Mesothelial cell of epicardium (in vitro differentiated cells): ENCODE data around the gene LDHA. TPM values are rescaled to one million over a fixed set of nuclear protein-coding genes. Genes with fewer than 3 reads are reported as not detected.
"Not testable (repeated sequence)": the region's sequence is repeated elsewhere in the genome, so short reads cannot be mapped to it uniquely, and the experiment has no call there.

ENCODE experiments used
- DNase-seq, 2 experiments: peaks; one replicate each; pipeline ENCODE4 v3.0.0; 2021; ENCODE audit warnings: low spot score in 2 of 2; ENCODE audit not compliant: unreplicated experiment in 2 of 2
- H3K27ac Mint-ChIP-seq: 2 replicates; pipeline ENCODE4 v1.8.0; 2021; ENCODE audit warnings: mixed read lengths
- H3K27me3 Mint-ChIP-seq: 2 replicates; pipeline ENCODE4 v1.8.0; 2021; ENCODE audit warnings: low read depth, mixed read lengths
- H3K36me3 Mint-ChIP-seq: 2 replicates; pipeline ENCODE4 v1.8.0; 2021; ENCODE audit warnings: mixed read lengths
- H3K4me1 Mint-ChIP-seq: 2 replicates; pipeline ENCODE4 v1.8.0; 2021; ENCODE audit warnings: mixed read lengths
- H3K4me3 Mint-ChIP-seq: 2 replicates; pipeline ENCODE4 v1.8.0; 2021; ENCODE audit warnings: mild to moderate bottlenecking, moderate library complexity, mixed read lengths
- H3K9me3 Mint-ChIP-seq: 2 replicates; pipeline ENCODE4 v1.8.0; 2021; ENCODE audit warnings: mixed read lengths
- total RNA-seq: library from RNA; stranded (reverse); gene quantifications from 3 replicates; pipeline ENCODE4 v1.2.1, GENCODE V29; 2021
- TF ChIP-seq, protein P1 (sequence below): fragments of 200-600 bp; sonication (generic); IDR thresholded peaks from one replicate; pipeline ENCODE4 v1.5.0; 2021; ENCODE audit warnings: antibody characterized with exemption; ENCODE audit not compliant: unreplicated experiment

LDHA gene
- total RNA-seq, 1 donor from 2014 or later, result 439 TPM

- H3K4me1 Mint-ChIP-seq, result peaks cover 27% of the 10 kb centered on the region
- TF ChIP-seq, protein P1, sequence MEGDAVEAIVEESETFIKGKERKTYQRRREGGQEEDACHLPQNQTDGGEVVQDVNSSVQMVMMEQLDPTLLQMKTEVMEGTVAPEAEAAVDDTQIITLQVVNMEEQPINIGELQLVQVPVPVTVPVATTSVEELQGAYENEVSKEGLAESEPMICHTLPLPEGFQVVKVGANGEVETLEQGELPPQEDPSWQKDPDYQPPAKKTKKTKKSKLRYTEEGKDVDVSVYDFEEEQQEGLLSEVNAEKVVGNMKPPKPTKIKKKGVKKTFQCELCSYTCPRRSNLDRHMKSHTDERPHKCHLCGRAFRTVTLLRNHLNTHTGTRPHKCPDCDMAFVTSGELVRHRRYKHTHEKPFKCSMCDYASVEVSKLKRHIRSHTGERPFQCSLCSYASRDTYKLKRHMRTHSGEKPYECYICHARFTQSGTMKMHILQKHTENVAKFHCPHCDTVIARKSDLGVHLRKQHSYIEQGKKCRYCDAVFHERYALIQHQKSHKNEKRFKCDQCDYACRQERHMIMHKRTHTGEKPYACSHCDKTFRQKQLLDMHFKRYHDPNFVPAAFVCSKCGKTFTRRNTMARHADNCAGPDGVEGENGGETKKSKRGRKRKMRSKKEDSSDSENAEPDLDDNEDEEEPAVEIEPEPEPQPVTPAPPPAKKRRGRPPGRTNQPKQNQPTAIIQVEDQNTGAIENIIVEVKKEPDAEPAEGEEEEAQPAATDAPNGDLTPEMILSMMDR, result no peak
- peak overlapping the region; percentile 98 for H3K27ac Mint-ChIP-seq
- peak overlapping the region; percentile 98 for H3K4me3 Mint-ChIP-seq
- no peaks in the 10 kb centered on the region for H3K9me3 Mint-ChIP-seq
- peak in 1 of 2 experiments; percentile 50 for DNase-seq
- peaks cover 13% of the 10 kb centered on the region for H3K36me3 Mint-ChIP-seq
- no peaks in the 10 kb centered on the region for H3K27me3 Mint-ChIP-seq
Measured at GRCh38 chr11:18394928-18395734, 768 bp downstream of the LDHA start.

GRCh38 chr11:18395735-18396504 lies 1.6 kb downstream of the LDHA start:
- H3K9me3 Mint-ChIP-seq, result no peaks in the 10 kb centered on the region

GRCh38 chr11:18397921-18398320 lies 3.6 kb downstream of the LDHA start:
- DNase-seq, result no peak
- TF ChIP-seq, protein P1, result no peak
- H3K36me3 Mint-ChIP-seq, result peaks cover 21% of the 10 kb centered on the region
- H3K27me3 Mint-ChIP-seq, result no peaks in the 10 kb centered on the region
- no peaks in the 10 kb centered on the region for H3K9me3 Mint-ChIP-seq
- H3K27ac Mint-ChIP-seq, result no peak overlapping the region
- peak overlapping the region; percentile 29 for H3K4me3 Mint-ChIP-seq
- H3K4me1 Mint-ChIP-seq, result peaks cover 26% of the 10 kb centered on the region

More at GRCh38 chr11:18395735-18396504, 1.6 kb downstream of the LDHA start:
- peak; percentile 99 for DNase-seq
- Mint-ChIP-seq H3K36me3 (peaks cover 16% of the 10 kb centered on the region), H3K4me1 (peaks cover 27% of the 10 kb centered on the region), H3K4me3 (peak overlapping the region; percentile 98), H3K27me3 (no peaks in the 10 kb centered on the region), H3K27ac (peak overlapping the region; percentile 98)
- TF ChIP-seq, protein P1, result no peak

DNA sequence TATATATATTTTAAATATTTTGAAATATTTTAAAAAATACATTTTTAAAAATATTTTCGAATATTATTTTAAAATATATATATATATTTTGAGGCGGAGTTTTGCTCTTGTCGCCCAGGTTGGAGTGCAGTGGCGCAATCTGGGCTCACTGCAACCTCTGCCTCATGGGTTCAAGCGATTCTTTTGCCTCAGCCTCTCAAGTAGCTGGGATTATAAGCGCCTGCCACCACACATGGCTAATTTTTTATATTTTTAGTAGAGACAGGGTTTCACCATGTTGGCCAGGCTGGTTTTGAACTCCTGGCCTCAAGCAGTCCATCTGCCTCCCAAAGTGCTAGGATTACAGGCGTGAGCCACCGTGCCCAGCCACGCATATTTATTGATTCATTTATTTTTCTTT lies 6.7 kb downstream of the LDHA start:
- not testable (repeated sequence) for H3K27me3 Mint-ChIP-seq, H3K27ac Mint-ChIP-seq, H3K4me3 Mint-ChIP-seq, DNase-seq, H3K9me3 Mint-ChIP-seq
- peaks cover 38% of the 10 kb centered on the region for H3K36me3 Mint-ChIP-seq
- H3K4me1 Mint-ChIP-seq, result peaks cover 17% of the 10 kb centered on the region

GRCh38 chr11:18404062-18404461 lies 9.7 kb downstream of the LDHA start:
- Mint-ChIP-seq H3K9me3 (no peaks in the 10 kb centered on the region), H3K27me3 (no peaks in the 10 kb centered on the region), H3K4me3 (no peak overlapping the region), H3K4me1 (no peaks in the 10 kb centered on the region), H3K27ac (no peak overlapping the region), H3K36me3 (peaks cover 35% of the 10 kb centered on the region)
- TF ChIP-seq, protein P1, result no peak
- DNase-seq, result no peak

- H3K27me3 Mint-ChIP-seq, H3K4me3 Mint-ChIP-seq, H3K27ac Mint-ChIP-seq, DNase-seq, H3K9me3 Mint-ChIP-seq, H3K4me1 Mint-ChIP-seq: not testable (repeated sequence)
- peaks cover 29% of the 10 kb centered on the region for H3K36me3 Mint-ChIP-seq
Measured at GRCh38 chr11:18407400-18407799, 13.0 kb downstream of the LDHA start.
